Subcutaneous abdominal adipose tissue (tissue), 5 donors: Measurements from ENCODE around the gene SLCO1B1.

ENCODE experiments used
- H3K27ac ChIP-seq: one replicate; pipeline ENCODE4 v1.7.0; 2013; ENCODE audit warnings: low read depth, mild to moderate bottlenecking, inconsistent platforms, low read length, moderate library complexity
- H3K27me3 ChIP-seq, 5 donors: one replicate each; pipeline ENCODE4 v1.7.0; 2013; ENCODE audit warnings: low read length in 5 of 5, inconsistent platforms in 1 of 5; ENCODE audit not compliant: control insufficient read depth in 5 of 5, insufficient read depth in 4 of 5
- H3K36me3 ChIP-seq, 5 donors: one replicate each; pipeline ENCODE4 v1.7.0; 2013; ENCODE audit warnings: low read length in 5 of 5; ENCODE audit not compliant: control insufficient read depth in 5 of 5, insufficient read depth in 5 of 5
- H3K4me1 ChIP-seq, 5 donors: one replicate each; pipeline ENCODE4 v1.7.0; 2013; ENCODE audit warnings: low read length in 5 of 5, mild to moderate bottlenecking in 3 of 5, moderate library complexity in 1 of 5; ENCODE audit not compliant: control insufficient read depth in 5 of 5, insufficient read depth in 5 of 5
- H3K4me3 ChIP-seq, 5 donors: one replicate each; pipeline ENCODE4 v1.7.0; 2013; ENCODE audit warnings: low read length in 5 of 5, low read depth in 1 of 5
- H3K9ac ChIP-seq, 5 donors: one replicate each; pipeline ENCODE4 v1.7.0; 2013; ENCODE audit warnings: low read length in 5 of 5, mild to moderate bottlenecking in 4 of 5, moderate library complexity in 3 of 5
- H3K9me3 ChIP-seq, 5 donors: one replicate each; pipeline ENCODE4 v1.7.0; 2013; ENCODE audit warnings: low read length in 5 of 5; ENCODE audit not compliant: control insufficient read depth in 5 of 5
- donor health status: healthy.
- donor health status: healthy.
- donor health status: healthy.
- donor health status: healthy.
- donor health status: healthy.

SLCO1B1 gene

DNA sequence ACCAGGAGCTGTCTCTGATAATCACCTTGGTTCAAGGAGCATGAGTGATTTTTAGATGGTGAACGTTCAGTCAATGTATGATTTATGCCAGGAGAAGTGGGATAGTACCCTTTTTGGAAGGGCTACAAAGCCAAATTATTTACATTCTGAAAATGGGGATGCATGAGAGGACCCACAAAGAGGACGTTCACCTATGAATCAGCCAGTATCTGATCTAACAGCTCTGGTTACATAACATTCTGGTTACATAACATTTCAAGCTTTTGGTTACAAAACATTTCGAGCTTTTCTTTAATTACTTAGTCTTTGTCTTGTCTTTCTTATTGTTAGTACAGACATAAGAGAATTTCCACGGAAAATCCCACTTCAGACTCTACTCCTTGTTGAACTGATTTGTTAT lies 134.9 kb downstream of the SLCO1B1 start:
- H3K9me3 ChIP-seq = peaks cover 0 to 8% (median 0%) of the 10 kb centered on the region in 5 donors
- H3K27me3 ChIP-seq = no peaks in the 10 kb centered on the region
- no peaks in the 10 kb centered on the region for H3K4me1 ChIP-seq
- H3K27ac ChIP-seq = no peak overlapping the region
- H3K4me3 ChIP-seq = no peak overlapping the region
- H3K36me3 ChIP-seq = no peaks in the 10 kb centered on the region
- no peak overlapping the region for H3K9ac ChIP-seq

GRCh38 chr12:21276826-21277225 lies 145.8 kb downstream of the SLCO1B1 start:
- Histone ChIP-seq H3K4me3 (no peak overlapping the region), H3K9ac (no peak overlapping the region), H3K9me3 (no peaks in the 10 kb centered on the region), H3K4me1 (no peaks in the 10 kb centered on the region), H3K36me3 (no peaks in the 10 kb centered on the region), H3K27ac (no peak overlapping the region), H3K27me3 (peaks cover 0 to 6% (median 0%) of the 10 kb centered on the region in 5 donors)
